ENCODE data around the gene SLC38A11. TPM values are rescaled to one million over a fixed set of nuclear protein-coding genes. Genes with fewer than 3 reads are reported as not detected.

Gene SLC38A11
- polyA plus RNA-seq, 1 of the 3 experiments (the other 2 are of a cell fraction): not detected

- Histone ChIP-seq H3K9ac (no peak overlapping the region), H3K27me3 (ENCODE audit: insufficient read depth) (no peaks in the 10 kb centered on the region), H3K9me3 (no peaks in the 10 kb centered on the region), H4K20me1 (ENCODE audit: insufficient read depth) (no peaks in the 10 kb centered on the region), H3K4me3 (ENCODE audit: low read depth in 2 of 2, low read length in 1 of 2) (no peak overlapping the region), H3K27ac (ENCODE audit: low read depth in 2 of 2, low read length in 1 of 2) (no peak overlapping the region), H3K4me2 (no peak overlapping the region), H3F3A (replicated peaks; ENCODE audit: insufficient read depth) (no peaks in the 10 kb centered on the region), H3K36me3 (replicated peaks in 1 of 2; ENCODE audit: control insufficient read depth in 1 of 2, insufficient read depth in 2 of 2, low read length in 1 of 2) (no peaks in the 10 kb centered on the region), H3K79me2 (ENCODE audit: insufficient read depth) (no peaks in the 10 kb centered on the region), H3K9me2 (no peaks in the 10 kb centered on the region), H3K4me1 (ENCODE audit: control insufficient read depth in 1 of 2, insufficient read depth in 2 of 2, low read depth in 1 of 2, low read length in 1 of 2) (no peaks in the 10 kb centered on the region), H2AFZ (ENCODE audit: low read depth) (no peak overlapping the region)
- DNase-seq: no peak
- ChIA-PET CTCF (interaction anchor here (0.9 kb wide), 1 partner anchor 133 kb away, joined by 3 read pairs; no protein-coding TSS in a partner anchor), POLR2A (no interaction called here)
- 77% methylated on average over 2 of the region's 2 CpGs for WGBS (ENCODE audit: low lambda C conversion rate)
- no peak for TF ChIP-seq EZH2phosphoT487 (IDR thresholded peaks at IDR 0.05; ENCODE audit: borderline replicate concordance, low read depth)
- TF ChIP-seq POLR2AphosphoS5 (IDR thresholded peaks at IDR 0.05; ENCODE audit: low read depth, low read length): no peak
- TF ChIP-seq RCOR1 (IDR thresholded peaks at IDR 0.05; ENCODE audit: low read length): no peak
- TF ChIP-seq TAF1 (IDR thresholded peaks at IDR 0.05; ENCODE audit: borderline replicate concordance, low read depth, low read length): no peak
- TF ChIP-seq GATA2 (CRISPR knock-in tag; IDR thresholded peaks at IDR 0.05): no peak
- TF ChIP-seq YY1 (IDR thresholded peaks at IDR 0.05; ENCODE audit: low read depth): no peak
- TF ChIP-seq RXRA (IDR thresholded peaks at IDR 0.05; ENCODE audit: borderline replicate concordance, low read depth): no peak
- TF ChIP-seq ELF1 (IDR thresholded peaks at IDR 0.05): no peak
- TF ChIP-seq, protein P1, sequence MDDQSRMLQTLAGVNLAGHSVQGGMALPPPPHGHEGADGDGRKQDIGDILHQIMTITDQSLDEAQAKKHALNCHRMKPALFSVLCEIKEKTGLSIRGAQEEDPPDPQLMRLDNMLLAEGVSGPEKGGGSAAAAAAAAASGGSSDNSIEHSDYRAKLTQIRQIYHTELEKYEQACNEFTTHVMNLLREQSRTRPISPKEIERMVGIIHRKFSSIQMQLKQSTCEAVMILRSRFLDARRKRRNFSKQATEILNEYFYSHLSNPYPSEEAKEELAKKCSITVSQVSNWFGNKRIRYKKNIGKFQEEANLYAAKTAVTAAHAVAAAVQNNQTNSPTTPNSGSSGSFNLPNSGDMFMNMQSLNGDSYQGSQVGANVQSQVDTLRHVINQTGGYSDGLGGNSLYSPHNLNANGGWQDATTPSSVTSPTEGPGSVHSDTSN (IDR thresholded peaks at IDR 0.05): no peak
- TF ChIP-seq FOSL2 (IDR thresholded peaks at IDR 0.05; ENCODE audit: borderline replicate concordance, low read depth): no peak
- TF ChIP-seq ZBTB33 (IDR thresholded peaks at IDR 0.05; ENCODE audit: borderline replicate concordance, low read depth): no peak
- no peak for TF ChIP-seq MXI1 (IDR thresholded peaks at IDR 0.05; ENCODE audit: low read depth, low read length)
- TF ChIP-seq GABPA (IDR thresholded peaks at IDR 0.05; ENCODE audit: low read depth): no peak
- TF ChIP-seq JUND (IDR thresholded peaks at IDR 0.05): no peak
- no peak for TF ChIP-seq SMC3 (IDR thresholded peaks at IDR 0.05; ENCODE audit: low read depth, low read length)
Observed at GRCh38 chr2:164871404-164871803, 83.9 kb downstream of the SLC38A11 start.

GRCh38 chr2:164869420-164869772 is 85.9 kb downstream of the SLC38A11 start:
- no peaks in the 10 kb centered on the region for H3K79me2 ChIP-seq (ENCODE audit: insufficient read depth)
- H3F3A ChIP-seq (replicated peaks; ENCODE audit: insufficient read depth): no peaks in the 10 kb centered on the region
- H3K27me3 ChIP-seq (ENCODE audit: insufficient read depth): no peaks in the 10 kb centered on the region
- CTCF ChIA-PET: interaction anchor here (1.0 kb wide), 1 partner anchor 21 kb away, joined by 5 read pairs; no protein-coding TSS in a partner anchor
- no peak overlapping the region for H3K4me3 ChIP-seq (ENCODE audit: low read depth in 2 of 2, low read length in 1 of 2)
- no peak overlapping the region for H3K9ac ChIP-seq
- no peaks in the 10 kb centered on the region for H3K9me2 ChIP-seq
- no peaks in the 10 kb centered on the region for H3K36me3 ChIP-seq (replicated peaks in 1 of 2; ENCODE audit: control insufficient read depth in 1 of 2, insufficient read depth in 2 of 2, low read length in 1 of 2)
- no peak overlapping the region for H2AFZ ChIP-seq (ENCODE audit: low read depth)
- H3K9me3 ChIP-seq: no peaks in the 10 kb centered on the region
- POLR2A ChIA-PET: no interaction called here
- no peak overlapping the region for H3K4me2 ChIP-seq
- DNase-seq: no peak
- no peaks in the 10 kb centered on the region for H3K4me1 ChIP-seq (ENCODE audit: control insufficient read depth in 1 of 2, insufficient read depth in 2 of 2, low read depth in 1 of 2, low read length in 1 of 2)
- H4K20me1 ChIP-seq (ENCODE audit: insufficient read depth): no peaks in the 10 kb centered on the region
- H3K27ac ChIP-seq (ENCODE audit: low read depth in 2 of 2, low read length in 1 of 2): no peak overlapping the region
- TF ChIP-seq RAD21 (IDR thresholded peaks at IDR 0.05; ENCODE audit: low read length) (no peak), MEF2A (IDR thresholded peaks at IDR 0.05; ENCODE audit: borderline replicate concordance, low read depth) (no peak), IRF3 (IDR thresholded peaks at IDR 0.05; ENCODE audit: low read depth, low read length) (no peak), RXRA (IDR thresholded peaks at IDR 0.05; ENCODE audit: borderline replicate concordance, low read depth) (no peak), RCOR1 (IDR thresholded peaks at IDR 0.05; ENCODE audit: low read length) (no peak), NFIC (IDR thresholded peaks at IDR 0.05; ENCODE audit: borderline replicate concordance) (no peak), FOSL2 (IDR thresholded peaks at IDR 0.05; ENCODE audit: borderline replicate concordance, low read depth) (no peak), NRF1 (IDR thresholded peaks at IDR 0.05; ENCODE audit: low read depth, low read length) (no peak), POLR2AphosphoS5 (IDR thresholded peaks at IDR 0.05; ENCODE audit: low read depth, low read length) (no peak), MAX (IDR thresholded peaks at IDR 0.05; ENCODE audit: low read depth) (no peak), TEAD4 (IDR thresholded peaks at IDR 0.05; ENCODE audit: borderline replicate concordance, insufficient read depth) (no peak)
- TF ChIP-seq, protein P1 (IDR thresholded peaks at IDR 0.05): no peak

All from SK-N-SH (cell line).